Measurements from ENCODE around the gene UNC93A.
A peak's percentile ranks its signal among the peaks of the same experiment; 100 is the strongest.
"Not testable (repeated sequence)": the region's sequence is repeated elsewhere in the genome, so short reads cannot be mapped to it uniquely, and the experiment has no call there.

The UNC93A gene

GRCh38 chr6:167268683-167269280, 22.3 kb upstream of the UNC93A start:
- H3K27ac ChIP-seq, result no peak overlapping the region
- no peak for DNase-seq (ENCODE audit: low read depth, low spot score)

GRCh38 chr6:167270499-167271311, 20.4 kb upstream of the UNC93A start:
- H3K27ac ChIP-seq, result no peak overlapping the region
- DNase-seq (ENCODE audit: low read depth, low spot score), result no peak

GRCh38 chr6:167272151-167272550, 19.0 kb upstream of the UNC93A start:
- no peak for DNase-seq (ENCODE audit: low read depth, low spot score)
- H3K27ac ChIP-seq, result no peak overlapping the region

DNA sequence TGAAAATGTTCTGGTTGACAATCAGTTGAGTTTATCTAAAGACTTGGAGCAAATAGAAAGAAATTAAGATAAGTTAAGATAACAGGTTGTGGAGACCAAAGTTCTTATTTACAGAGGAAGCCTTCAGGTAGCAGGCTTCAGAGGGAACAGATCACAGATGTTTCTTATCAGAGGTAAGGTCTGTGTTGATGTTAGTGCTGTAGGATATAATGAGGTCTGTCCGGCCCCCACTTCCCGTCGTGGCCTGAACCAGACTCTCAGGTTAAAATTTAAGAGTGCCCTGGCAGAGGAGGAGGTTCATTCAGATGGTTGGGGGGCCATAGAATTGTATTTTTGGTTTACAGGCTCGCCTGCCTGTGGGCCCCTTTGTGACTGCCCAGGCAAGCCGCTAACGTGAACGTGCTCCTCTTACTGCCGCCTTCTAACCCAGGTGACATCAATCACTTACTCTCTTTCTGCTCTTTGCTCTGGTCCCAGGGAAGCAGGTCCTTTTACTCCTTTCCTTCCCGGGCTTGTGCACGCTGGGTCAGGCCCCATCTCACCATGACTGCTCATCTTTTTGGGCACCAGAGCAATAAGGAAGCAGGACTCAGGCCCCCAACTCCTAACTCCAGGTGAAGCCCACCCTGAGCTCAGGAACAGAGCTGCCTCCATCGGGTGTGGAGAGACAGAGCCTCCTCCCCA, 18.3 kb upstream of the UNC93A start:
- DNase-seq (ENCODE audit: low read depth, low spot score), result no peak
- no peak overlapping the region for H3K27ac ChIP-seq

DNA sequence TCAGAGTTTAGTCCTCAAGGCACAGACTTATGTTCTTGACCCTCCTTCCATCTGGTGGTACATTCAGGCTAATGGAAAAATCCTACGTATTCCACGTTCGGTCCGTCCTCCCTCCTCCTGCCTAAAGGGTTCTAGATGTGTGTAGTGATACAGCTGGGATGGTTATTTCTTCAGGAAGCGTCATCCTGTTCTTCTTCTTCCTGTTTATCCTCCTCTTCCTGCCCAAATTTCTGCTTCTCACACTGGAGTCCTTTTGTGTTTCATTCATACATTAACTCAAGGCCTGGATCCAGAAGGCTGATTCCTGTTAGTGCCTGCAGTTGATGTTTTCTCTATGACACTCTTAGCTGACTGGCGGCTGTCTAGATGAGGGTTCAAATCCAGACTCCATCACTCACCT, 16.8 kb upstream of the UNC93A start:
- no peak for DNase-seq (ENCODE audit: low read depth, low spot score)
- no peak overlapping the region for H3K27ac ChIP-seq

- DNase-seq (ENCODE audit: low read depth, low spot score), result no peak
These were observed 16.1 kb upstream of the UNC93A start for GRCh38 chr6:167275001-167275400.

DNA sequence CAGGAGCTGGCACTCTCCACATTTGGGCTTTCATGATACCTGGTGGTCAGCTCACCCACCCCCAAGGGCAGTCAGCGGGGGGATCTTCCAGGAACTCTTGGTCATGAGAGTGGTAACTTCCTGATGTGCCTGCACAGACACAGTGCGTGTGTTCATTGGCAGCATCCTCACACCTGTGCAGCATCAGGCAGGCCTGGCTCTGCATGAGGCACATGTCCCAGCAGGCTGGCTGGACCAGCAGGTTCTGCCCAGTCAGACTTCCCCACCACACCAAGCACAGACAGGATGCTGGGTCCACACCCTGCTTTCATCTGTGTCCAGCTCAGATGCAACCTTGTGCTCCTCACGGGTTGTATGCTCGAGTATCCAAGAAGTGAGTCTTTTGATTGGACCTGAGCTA, 15.7 kb upstream of the UNC93A start:
- H3K27ac ChIP-seq, result no peak overlapping the region
- peak; percentile 29 for DNase-seq (ENCODE audit: low read depth, low spot score)

More at GRCh38 chr6:167275001-167275400, 16.1 kb upstream of the UNC93A start:
- H3K27ac ChIP-seq, result no peak overlapping the region

- H3K27ac ChIP-seq, result no peak overlapping the region
- DNase-seq (ENCODE audit: low read depth, low spot score), result no peak
These were observed 14.2 kb upstream of the UNC93A start for GRCh38 chr6:167276772-167277533.

DNA sequence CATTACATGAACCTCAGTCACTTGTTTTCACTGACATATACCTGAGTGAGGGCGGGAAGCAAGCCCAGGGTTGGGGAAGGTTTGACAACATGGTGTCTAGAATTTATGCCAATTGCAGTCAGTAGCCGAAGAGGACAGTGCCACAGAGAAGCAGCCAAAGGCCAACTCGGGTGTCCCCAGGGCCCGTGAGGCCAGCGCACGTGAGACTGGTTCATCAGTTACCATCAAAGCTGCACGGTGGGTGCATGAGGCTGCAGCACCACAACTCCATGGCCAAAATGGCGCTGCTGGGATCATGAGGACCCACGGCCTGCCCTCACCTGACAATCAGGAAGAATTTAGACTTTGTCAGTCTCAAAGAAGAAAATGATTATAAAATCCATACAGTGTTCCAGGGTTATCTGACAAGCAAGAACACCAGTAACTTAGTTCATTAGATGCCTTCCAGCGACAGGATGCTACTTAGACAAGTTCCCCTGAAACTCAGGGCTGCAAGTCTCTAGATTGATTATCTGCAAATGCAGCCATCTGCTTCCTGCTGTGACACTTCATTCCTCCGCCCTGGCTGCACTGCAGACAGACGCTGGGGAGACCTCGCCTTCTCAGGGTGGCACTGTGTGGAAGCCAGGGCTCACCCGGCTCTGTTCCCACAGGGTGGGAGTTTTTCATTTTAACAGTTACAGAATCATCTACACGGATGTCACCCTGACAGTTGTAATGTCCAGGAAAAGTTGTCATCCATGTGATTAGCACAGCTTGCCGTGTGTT, 12.8 kb upstream of the UNC93A start:
- H3K27ac ChIP-seq; DNase-seq (ENCODE audit: low read depth, low spot score): not testable (repeated sequence)

DNA sequence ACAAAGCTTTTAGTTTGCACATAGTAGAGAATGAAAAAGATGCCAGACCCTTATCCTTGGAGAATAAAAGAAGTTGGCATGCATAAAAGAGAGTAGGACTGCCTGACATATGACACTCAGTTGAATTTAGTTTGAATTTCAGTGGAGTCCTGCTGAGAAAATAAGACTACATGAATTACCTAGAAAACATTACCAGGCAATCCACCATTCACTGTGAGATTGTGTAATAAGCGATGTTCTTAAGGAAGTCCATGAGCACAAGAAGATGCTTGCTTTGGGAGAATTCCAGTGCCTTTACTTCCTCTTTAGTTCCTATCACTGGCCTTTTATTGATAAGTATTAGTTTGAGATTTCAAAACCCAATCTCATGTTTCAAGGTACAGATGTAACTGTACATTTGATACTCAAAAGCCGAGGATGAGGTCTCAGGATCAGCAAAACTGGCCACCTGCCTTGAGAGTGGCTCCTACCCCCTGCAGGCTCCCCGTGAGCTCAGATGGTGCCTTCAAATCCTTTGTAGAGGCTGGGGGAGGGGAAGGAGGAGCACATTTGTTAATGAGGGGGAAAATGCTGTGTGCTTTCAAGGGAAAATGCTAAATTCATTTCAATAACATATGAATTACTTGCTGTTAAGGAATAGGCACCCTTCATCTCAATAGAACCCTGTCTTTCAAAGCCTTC, 11.2 kb upstream of the UNC93A start:
- DNase-seq (ENCODE audit: low read depth, low spot score), result no peak
- no peak overlapping the region for H3K27ac ChIP-seq

DNA sequence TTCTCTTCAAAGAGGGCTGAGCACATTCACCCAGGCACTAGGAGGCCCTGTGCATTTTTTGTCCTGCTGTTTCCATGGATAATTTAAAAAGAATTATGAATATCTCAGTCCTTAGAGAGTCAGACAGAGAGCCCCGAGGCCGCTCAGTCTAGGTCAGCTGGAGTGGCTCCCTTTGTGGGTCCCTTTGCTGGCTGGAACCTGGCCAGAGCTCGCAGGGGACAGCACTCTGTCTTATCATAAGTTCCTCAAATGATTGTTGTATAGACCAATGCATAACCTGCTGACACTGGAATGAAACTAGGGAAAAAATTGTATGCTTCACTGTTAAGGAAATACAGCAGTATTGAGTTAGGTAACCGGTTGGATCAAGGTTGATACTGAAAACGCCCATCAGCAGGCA, 10.6 kb upstream of the UNC93A start:
- H3K27ac ChIP-seq; DNase-seq (ENCODE audit: low read depth, low spot score): not testable (repeated sequence)

DNA sequence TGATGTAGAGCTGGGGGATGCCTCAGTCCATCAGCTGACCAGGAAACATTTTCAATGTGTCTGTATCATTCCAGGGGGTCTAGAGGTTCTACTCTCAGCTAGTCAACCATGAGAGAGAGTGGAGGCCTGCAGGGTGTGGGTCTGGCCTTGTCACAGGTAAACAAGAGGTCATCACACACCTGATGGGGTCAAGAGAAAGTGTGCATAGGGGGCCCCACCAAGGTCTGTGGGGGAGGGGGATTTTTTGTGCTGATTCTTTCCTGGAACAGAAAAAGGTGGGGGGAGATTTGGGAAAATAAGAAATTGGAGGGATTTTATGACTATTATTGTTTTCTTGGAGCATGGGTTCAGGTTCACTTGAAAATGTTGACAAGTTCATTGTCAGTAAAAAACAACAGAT, 8.9 kb upstream of the UNC93A start:
- H3K27ac ChIP-seq, result no peak overlapping the region
- DNase-seq (ENCODE audit: low read depth, low spot score), result no peak

GRCh38 chr6:167284565-167284964, 6.5 kb upstream of the UNC93A start:
- DNase-seq (ENCODE audit: low read depth, low spot score); H3K27ac ChIP-seq: not testable (repeated sequence)

GRCh38 chr6:167285077-167285770, 5.9 kb upstream of the UNC93A start:
- no peak for DNase-seq (ENCODE audit: low read depth, low spot score)
- H3K27ac ChIP-seq, result no peak overlapping the region

DNA sequence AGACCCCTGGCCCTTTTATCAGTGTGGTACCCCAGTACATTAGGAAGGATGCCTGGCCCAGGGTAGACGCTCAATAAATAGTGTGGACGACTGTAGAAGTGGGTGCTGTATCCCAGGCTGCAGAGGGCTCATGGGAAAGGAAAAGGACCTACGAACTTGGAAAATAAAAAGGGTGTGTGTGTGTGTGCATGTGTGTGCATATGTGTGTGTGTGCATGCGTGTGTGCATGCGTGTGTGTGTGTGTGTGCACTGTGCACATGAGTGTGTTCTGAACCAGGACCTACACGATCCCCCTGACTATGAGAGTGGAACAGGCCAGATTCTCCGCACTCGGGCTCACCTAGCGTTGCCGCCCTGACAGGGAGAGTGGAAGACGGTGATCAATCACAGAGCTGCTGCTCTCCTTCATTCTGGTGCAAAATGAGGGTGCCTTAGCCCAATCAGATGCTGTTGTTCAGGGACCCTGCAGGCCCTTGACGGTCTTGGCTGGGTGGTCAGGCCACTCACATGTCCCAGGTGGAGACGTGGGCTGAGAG, 3.5 kb upstream of the UNC93A start:
- no peak for DNase-seq (ENCODE audit: low read depth, low spot score)
- no peak overlapping the region for H3K27ac ChIP-seq

- H3K27ac ChIP-seq; DNase-seq (ENCODE audit: low read depth, low spot score): not testable (repeated sequence)
These were observed 2.4 kb upstream of the UNC93A start for GRCh38 chr6:167288591-167289225.

- not testable (repeated sequence) for H3K27ac ChIP-seq; DNase-seq (ENCODE audit: low read depth, low spot score)
These were observed 1.8 kb upstream of the UNC93A start for GRCh38 chr6:167289291-167289690.
